Prostate gland (tissue), 2 donors: ENCODE measurements around the gene COMMD6. TPM values are rescaled to one million over a fixed set of nuclear protein-coding genes. Genes with fewer than 3 reads are reported as not detected.
"Not testable (repeated sequence)": the region's sequence is repeated elsewhere in the genome, so short reads cannot be mapped to it uniquely, and the experiment has no call there.

Source experiments
- DNase-seq: peaks from one replicate; pipeline ENCODE4 v3.0.0-alpha.2; 2019; ENCODE audit warnings: low spot score
- H3K27ac ChIP-seq, 2 donors: fragments of 200-600 bp; sonication (generic); 2 replicates each; pipeline ENCODE4 v1.5.1; 2017 to 2019
- H3K27me3 ChIP-seq: fragments of 200-600 bp; sonication (generic); replicated peaks from 2 replicates; pipeline ENCODE4 v1.5.1; 2019; ENCODE audit not compliant: insufficient read depth
- H3K36me3 ChIP-seq, 2 donors: fragments of 200-600 bp; sonication (generic); 1 replicate in 1 of 2; 2 replicates in 1 of 2; pipeline versions ENCODE4 v1.5.1 to v1.8.1; 2017 to 2019
- H3K4me1 ChIP-seq: fragments of 200-600 bp; sonication (generic); replicated peaks from 2 replicates; pipeline ENCODE4 v1.5.1; 2019
- H3K4me3 ChIP-seq, 2 donors: fragments of 200-600 bp; sonication (generic); 2 replicates each; pipeline ENCODE4 v1.5.1; 2017 to 2019
- H3K9me3 ChIP-seq: fragments of 200-600 bp; sonication (generic); 2 replicates; pipeline ENCODE4 v1.5.1; 2017
- POLR2A ChIP-seq: fragments of 450-650 bp; IDR thresholded peaks from one replicate; pipeline ENCODE4 v1.6.1; 2016; ENCODE audit warnings: antibody characterized with exemption, mild to moderate bottlenecking
- POLR2AphosphoS5 ChIP-seq: sonication (generic); formaldehyde crosslinking; IDR thresholded peaks from one replicate; pipeline ENCODE4 v1.6.1; 2017; ENCODE audit warnings: antibody characterized with exemption
- WGBS: methylation state at CpG from one replicate; pipeline ENCODE4 v1.1.5; 2018; 5-methylcytosine and 5-hydroxymethylcytosine counted together
- intact Hi-C: fragments of 100-400 bp; cut with DNase I; formaldehyde crosslinking; loops from one replicate; pipeline ENCODE4 v1.14.2; 2022
- total RNA-seq, 2 donors: library from RNA; depleted of rRNA; stranded (reverse); fragments of >200 nt; gene quantifications; one replicate each; pipeline ENCODE4 v1.1.0, GENCODE V29; 2016
- TF ChIP-seq, protein P1 (sequence below), 4 experiments: fragments of 200-600 bp in 2 of 4; fragments of 450-650 bp in 2 of 4; sonication (generic) in 2 of 4; IDR thresholded peaks; 1 replicate in 3 of 4; 2 replicates in 1 of 4; pipeline ENCODE4 v1.5.1; 2016 to 2019; ENCODE audit warnings: antibody characterized with exemption in 4 of 4, mild to moderate bottlenecking in 2 of 4, moderate library complexity in 2 of 4

COMMD6 gene
- total RNA-seq, 2 donors from 2014 or later, result 77.3 to 183 TPM

DNA sequence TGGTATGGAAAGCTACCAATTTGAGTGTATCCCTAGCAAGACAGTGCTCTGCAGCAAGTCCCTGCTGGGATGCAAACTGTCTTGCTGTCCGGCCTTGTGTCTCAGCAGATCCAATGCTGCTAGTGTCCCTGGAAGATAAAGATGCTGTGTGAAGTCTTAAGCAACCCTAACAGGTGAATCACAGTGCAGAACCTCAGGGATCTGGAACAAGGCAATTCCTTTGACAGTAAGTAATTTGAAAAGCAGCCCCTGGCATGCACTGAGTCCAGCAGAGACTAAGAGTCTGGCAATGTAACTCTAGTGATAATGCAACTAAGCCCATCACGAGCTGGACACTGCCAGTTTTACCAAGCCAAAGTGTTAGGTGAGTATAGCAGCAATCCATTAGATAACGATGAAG is 10.3 kb upstream of the COMMD6 start:
- Histone ChIP-seq H3K9me3 (no peaks in the 10 kb centered on the region), H3K36me3 (no peaks in the 10 kb centered on the region), H3K4me3 (no peak overlapping the region), H3K27ac (no peak overlapping the region), H3K27me3 (no peaks in the 10 kb centered on the region), H3K4me1 (no peaks in the 10 kb centered on the region)
- intact Hi-C loops, result loop anchor here (5.0 kb wide), 1 partner anchor 176 kb away; no protein-coding TSS in a partner anchor
- WGBS, result 87% methylated on average over 3 of the region's 3 CpGs
- TF ChIP-seq POLR2AphosphoS5 (no peak), POLR2A (no peak)
- TF ChIP-seq, protein P1, sequence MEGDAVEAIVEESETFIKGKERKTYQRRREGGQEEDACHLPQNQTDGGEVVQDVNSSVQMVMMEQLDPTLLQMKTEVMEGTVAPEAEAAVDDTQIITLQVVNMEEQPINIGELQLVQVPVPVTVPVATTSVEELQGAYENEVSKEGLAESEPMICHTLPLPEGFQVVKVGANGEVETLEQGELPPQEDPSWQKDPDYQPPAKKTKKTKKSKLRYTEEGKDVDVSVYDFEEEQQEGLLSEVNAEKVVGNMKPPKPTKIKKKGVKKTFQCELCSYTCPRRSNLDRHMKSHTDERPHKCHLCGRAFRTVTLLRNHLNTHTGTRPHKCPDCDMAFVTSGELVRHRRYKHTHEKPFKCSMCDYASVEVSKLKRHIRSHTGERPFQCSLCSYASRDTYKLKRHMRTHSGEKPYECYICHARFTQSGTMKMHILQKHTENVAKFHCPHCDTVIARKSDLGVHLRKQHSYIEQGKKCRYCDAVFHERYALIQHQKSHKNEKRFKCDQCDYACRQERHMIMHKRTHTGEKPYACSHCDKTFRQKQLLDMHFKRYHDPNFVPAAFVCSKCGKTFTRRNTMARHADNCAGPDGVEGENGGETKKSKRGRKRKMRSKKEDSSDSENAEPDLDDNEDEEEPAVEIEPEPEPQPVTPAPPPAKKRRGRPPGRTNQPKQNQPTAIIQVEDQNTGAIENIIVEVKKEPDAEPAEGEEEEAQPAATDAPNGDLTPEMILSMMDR (IDR thresholded peaks at IDR 0.05), result no peak
- no peak for DNase-seq

GRCh38 chr13:75545386-75545785 is 7.7 kb upstream of the COMMD6 start:
- not testable (repeated sequence) for H3K4me1 ChIP-seq, H3K27ac ChIP-seq, H3K36me3 ChIP-seq, DNase-seq, H3K4me3 ChIP-seq, H3K9me3 ChIP-seq, H3K27me3 ChIP-seq
- intact Hi-C loops, result loop anchor here (5.0 kb wide), 1 partner anchor 173 kb away; no protein-coding TSS in a partner anchor
- 90% methylated on average over 14 of the region's 14 CpGs for WGBS

- intact Hi-C loops, result loop anchor here (5.0 kb wide), 1 partner anchor 173 kb away; no protein-coding TSS in a partner anchor
- no peak for DNase-seq
- no peaks in the 10 kb centered on the region for H3K36me3 ChIP-seq
Observed at GRCh38 chr13:75544681-75545330, 7.2 kb upstream of the COMMD6 start.

GRCh38 chr13:75541961-75542360 is 4.3 kb upstream of the COMMD6 start:
- no peak for DNase-seq
- Histone ChIP-seq H3K27ac (no peak overlapping the region), H3K36me3 (no peaks in the 10 kb centered on the region), H3K4me3 (no peak overlapping the region), H3K27me3 (no peaks in the 10 kb centered on the region), H3K9me3 (no peaks in the 10 kb centered on the region), H3K4me1 (no peaks in the 10 kb centered on the region)
- WGBS, result 100% methylated on average over 1 of the region's 1 CpG
- TF ChIP-seq POLR2AphosphoS5, result no peak
- no peak for TF ChIP-seq POLR2A
- TF ChIP-seq, protein P1 (IDR thresholded peaks at IDR 0.05), result no peak
- intact Hi-C loops, result no loop called here

More at GRCh38 chr13:75544681-75545330, 7.2 kb upstream of the COMMD6 start:
- Histone ChIP-seq H3K9me3 (no peaks in the 10 kb centered on the region), H3K4me1 (no peaks in the 10 kb centered on the region), H3K4me3 (no peak overlapping the region), H3K27ac (no peak overlapping the region), H3K27me3 (no peaks in the 10 kb centered on the region)
- 80% methylated on average over 10 of the region's 10 CpGs for whole genome bisulfite sequencing
- TF ChIP-seq, protein P1 (IDR thresholded peaks at IDR 0.05), result no peak
- TF ChIP-seq POLR2A (no peak), POLR2AphosphoS5 (no peak)

GRCh38 chr13:75541287-75541686 is 3.6 kb upstream of the COMMD6 start:
- no peaks in the 10 kb centered on the region for H3K36me3 ChIP-seq
- no peak overlapping the region for H3K4me3 ChIP-seq
- no peaks in the 10 kb centered on the region for H3K9me3 ChIP-seq
- DNase-seq, result no peak
- no peak for TF ChIP-seq POLR2A
- no peak overlapping the region for H3K27ac ChIP-seq
- H3K4me1 ChIP-seq, result no peaks in the 10 kb centered on the region
- WGBS, result 86% methylated on average over 4 of the region's 4 CpGs
- intact Hi-C loops, result no loop called here
- H3K27me3 ChIP-seq, result no peaks in the 10 kb centered on the region

- Histone ChIP-seq H3K4me1 (no peaks in the 10 kb centered on the region), H3K27me3 (no peaks in the 10 kb centered on the region), H3K9me3 (no peaks in the 10 kb centered on the region), H3K4me3 (no peak overlapping the region), H3K27ac (no peak overlapping the region), H3K36me3 (no peaks in the 10 kb centered on the region)
- 93% methylated on average over 1 of the region's 1 CpG for WGBS
- no peak for DNase-seq
- intact Hi-C loops, result no loop called here
- no peak for TF ChIP-seq POLR2A
- TF ChIP-seq, protein P1 (IDR thresholded peaks at IDR 0.05), result no peak
- TF ChIP-seq POLR2AphosphoS5, result no peak
Observed at GRCh38 chr13:75533861-75534260, 3.8 kb downstream of the COMMD6 start.
